WERI-Rb-1 (cell line): Measurements from ENCODE around the gene SAMD7.

Experiments
- DNase-seq: peaks from one replicate; pipeline ENCODE4 v3.0.0-alpha.2; 2020
- H3K27ac ChIP-seq: fragments of 250-450 bp; sonication (Bioruptor Pico); 2 replicates; pipeline ENCODE4 v1.5.1; 2020; ENCODE audit warnings: mild to moderate bottlenecking, moderate library complexity
- H3K27me3 ChIP-seq: fragments of 250-450 bp; sonication (Bioruptor Pico); 2 replicates; pipeline ENCODE4 v1.5.1; 2021; ENCODE audit warnings: mild to moderate bottlenecking, low read depth, moderate library complexity; ENCODE audit not compliant: insufficient read depth, severe bottlenecking
- H3K36me3 ChIP-seq: fragments of 250-450 bp; sonication (Bioruptor Pico); 2 replicates; pipeline ENCODE4 v1.5.1; 2020; ENCODE audit warnings: mild to moderate bottlenecking, moderate library complexity
- H3K4me3 ChIP-seq: 2 replicates; pipeline ENCODE4 v1.5.1; 2011; ENCODE audit warnings: low read depth, mild to moderate bottlenecking, control low read depth, low read length
- H3K9me3 ChIP-seq: fragments of 250-450 bp; sonication (Bioruptor Pico); 2 replicates; pipeline ENCODE4 v1.5.1; 2021; ENCODE audit warnings: mild to moderate bottlenecking, moderate library complexity; ENCODE audit not compliant: severe bottlenecking
- TF ChIP-seq, protein P1 (sequence below): IDR thresholded peaks from 2 replicates; pipeline ENCODE4 v1.5.1; 2011; ENCODE audit warnings: low read depth, mild to moderate bottlenecking, control low read depth, inconsistent platforms, low read length

The SAMD7 gene

GRCh38 chr3:169946336-169946735 is 35.0 kb downstream of the SAMD7 start:
- H3K27me3 ChIP-seq, result no peaks in the 10 kb centered on the region
- H3K27ac ChIP-seq, result no peak overlapping the region
- H3K4me3 ChIP-seq, result no peak overlapping the region
- TF ChIP-seq, protein P1, sequence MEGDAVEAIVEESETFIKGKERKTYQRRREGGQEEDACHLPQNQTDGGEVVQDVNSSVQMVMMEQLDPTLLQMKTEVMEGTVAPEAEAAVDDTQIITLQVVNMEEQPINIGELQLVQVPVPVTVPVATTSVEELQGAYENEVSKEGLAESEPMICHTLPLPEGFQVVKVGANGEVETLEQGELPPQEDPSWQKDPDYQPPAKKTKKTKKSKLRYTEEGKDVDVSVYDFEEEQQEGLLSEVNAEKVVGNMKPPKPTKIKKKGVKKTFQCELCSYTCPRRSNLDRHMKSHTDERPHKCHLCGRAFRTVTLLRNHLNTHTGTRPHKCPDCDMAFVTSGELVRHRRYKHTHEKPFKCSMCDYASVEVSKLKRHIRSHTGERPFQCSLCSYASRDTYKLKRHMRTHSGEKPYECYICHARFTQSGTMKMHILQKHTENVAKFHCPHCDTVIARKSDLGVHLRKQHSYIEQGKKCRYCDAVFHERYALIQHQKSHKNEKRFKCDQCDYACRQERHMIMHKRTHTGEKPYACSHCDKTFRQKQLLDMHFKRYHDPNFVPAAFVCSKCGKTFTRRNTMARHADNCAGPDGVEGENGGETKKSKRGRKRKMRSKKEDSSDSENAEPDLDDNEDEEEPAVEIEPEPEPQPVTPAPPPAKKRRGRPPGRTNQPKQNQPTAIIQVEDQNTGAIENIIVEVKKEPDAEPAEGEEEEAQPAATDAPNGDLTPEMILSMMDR, result no peak
- H3K9me3 ChIP-seq, result no peaks in the 10 kb centered on the region
- no peaks in the 10 kb centered on the region for H3K36me3 ChIP-seq
- DNase-seq, result no peak

- H3K27ac ChIP-seq, result no peak overlapping the region
- DNase-seq, result no peak
Measured at GRCh38 chr3:169948559-169949448, 37.4 kb downstream of the SAMD7 start.

GRCh38 chr3:169952045-169952444 is 40.7 kb downstream of the SAMD7 start:
- TF ChIP-seq, protein P1, result no peak
- Histone ChIP-seq H3K9me3 (no peaks in the 10 kb centered on the region), H3K27ac (no peak overlapping the region), H3K36me3 (no peaks in the 10 kb centered on the region), H3K27me3 (no peaks in the 10 kb centered on the region), H3K4me3 (no peak overlapping the region)
- no peak for DNase-seq

More at GRCh38 chr3:169948559-169949448, 37.4 kb downstream of the SAMD7 start:
- TF ChIP-seq, protein P1, result no peak
- no peaks in the 10 kb centered on the region for H3K9me3 ChIP-seq
- no peak overlapping the region for H3K4me3 ChIP-seq
- no peaks in the 10 kb centered on the region for H3K27me3 ChIP-seq
- no peaks in the 10 kb centered on the region for H3K36me3 ChIP-seq

DNA sequence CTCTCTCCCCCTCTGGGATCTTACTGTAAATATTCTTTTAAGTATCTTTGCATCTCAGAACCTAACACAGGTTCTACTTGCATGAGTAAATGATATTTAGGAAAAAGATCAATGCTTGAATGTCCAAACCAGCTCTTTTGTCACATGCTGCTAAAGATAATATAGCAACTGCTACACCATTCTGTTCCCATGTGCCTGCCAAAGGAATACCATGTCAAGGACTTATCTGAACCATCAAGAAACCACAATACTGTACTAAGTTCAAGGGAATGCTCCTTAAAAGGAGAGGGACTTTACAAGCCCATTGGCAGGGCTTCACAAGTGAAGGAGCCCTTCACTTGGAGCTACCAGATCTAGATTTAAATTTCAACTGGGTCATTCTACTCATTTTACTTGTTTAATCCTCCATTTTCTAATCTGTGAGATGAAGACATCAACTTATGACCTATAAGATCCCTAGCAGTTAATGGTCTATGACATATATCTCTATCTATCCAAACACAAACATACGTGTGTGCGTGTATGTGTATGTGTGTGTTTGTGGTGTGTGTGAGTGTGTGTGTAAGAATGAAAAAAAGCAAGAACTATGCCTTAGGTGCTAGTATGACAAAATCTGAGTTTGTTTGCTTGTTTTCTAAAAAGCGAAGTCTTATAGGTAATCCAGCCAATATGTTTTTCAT is 42.2 kb downstream of the SAMD7 start:
- H3K27ac ChIP-seq, result no peak overlapping the region
- no peak for DNase-seq
- no peaks in the 10 kb centered on the region for H3K36me3 ChIP-seq
- H3K27me3 ChIP-seq, result no peaks in the 10 kb centered on the region
- TF ChIP-seq, protein P1, result no peak
- H3K4me3 ChIP-seq, result no peak overlapping the region
- no peaks in the 10 kb centered on the region for H3K9me3 ChIP-seq

- Histone ChIP-seq H3K27ac (no peak overlapping the region), H3K27me3 (no peaks in the 10 kb centered on the region), H3K4me3 (no peak overlapping the region), H3K9me3 (no peaks in the 10 kb centered on the region), H3K36me3 (no peaks in the 10 kb centered on the region)
- DNase-seq, result no peak
- TF ChIP-seq, protein P1, result no peak
Measured at GRCh38 chr3:169954142-169954756, 42.9 kb downstream of the SAMD7 start.
